PFSK-1 (cell line): ENCODE data around the gene TSPYL6.

Experiments used
- FOXP2 ChIP-seq: optimal IDR thresholded peaks from 2 replicates; pipeline ENCODE3; 2011; ENCODE audit warnings: borderline replicate concordance, control low read depth, inconsistent platforms; ENCODE audit not compliant: insufficient read depth; ENCODE audit errors: extremely low read length, extremely low read depth
- POLR2AphosphoS5 ChIP-seq: IDR thresholded peaks from 2 replicates; pipeline ENCODE4 v1.6.1; 2012; ENCODE audit warnings: low read depth, mild to moderate bottlenecking, control low read depth, low read length, moderate library complexity
- SIN3A ChIP-seq: IDR thresholded peaks from 2 replicates; pipeline ENCODE4 v1.6.1; 2012; ENCODE audit warnings: mild to moderate bottlenecking, low read length, moderate library complexity, borderline replicate concordance; ENCODE audit not compliant: insufficient read depth
- TAF1 ChIP-seq: IDR thresholded peaks from 2 replicates; pipeline ENCODE4 v1.6.1; 2012; ENCODE audit warnings: low read length, control low read depth, borderline replicate concordance; ENCODE audit not compliant: insufficient read depth
- TF ChIP-seq, protein P1 (sequence below), 2 experiments: IDR thresholded peaks; 2 replicates each; pipeline versions ENCODE4 v1.6.1 to v1.8.0; 2011 to 2012; ENCODE audit warnings: low read depth in 2 of 2, low read length in 2 of 2, control low read depth in 1 of 2, inconsistent platforms in 1 of 2, mild to moderate bottlenecking in 1 of 2, moderate library complexity in 1 of 2; ENCODE audit not compliant: insufficient read depth in 1 of 2

TSPYL6 gene

GRCh38 chr2:54206596-54206995, 49.4 kb downstream of the TSPYL6 start:
- TF ChIP-seq, protein P1, sequence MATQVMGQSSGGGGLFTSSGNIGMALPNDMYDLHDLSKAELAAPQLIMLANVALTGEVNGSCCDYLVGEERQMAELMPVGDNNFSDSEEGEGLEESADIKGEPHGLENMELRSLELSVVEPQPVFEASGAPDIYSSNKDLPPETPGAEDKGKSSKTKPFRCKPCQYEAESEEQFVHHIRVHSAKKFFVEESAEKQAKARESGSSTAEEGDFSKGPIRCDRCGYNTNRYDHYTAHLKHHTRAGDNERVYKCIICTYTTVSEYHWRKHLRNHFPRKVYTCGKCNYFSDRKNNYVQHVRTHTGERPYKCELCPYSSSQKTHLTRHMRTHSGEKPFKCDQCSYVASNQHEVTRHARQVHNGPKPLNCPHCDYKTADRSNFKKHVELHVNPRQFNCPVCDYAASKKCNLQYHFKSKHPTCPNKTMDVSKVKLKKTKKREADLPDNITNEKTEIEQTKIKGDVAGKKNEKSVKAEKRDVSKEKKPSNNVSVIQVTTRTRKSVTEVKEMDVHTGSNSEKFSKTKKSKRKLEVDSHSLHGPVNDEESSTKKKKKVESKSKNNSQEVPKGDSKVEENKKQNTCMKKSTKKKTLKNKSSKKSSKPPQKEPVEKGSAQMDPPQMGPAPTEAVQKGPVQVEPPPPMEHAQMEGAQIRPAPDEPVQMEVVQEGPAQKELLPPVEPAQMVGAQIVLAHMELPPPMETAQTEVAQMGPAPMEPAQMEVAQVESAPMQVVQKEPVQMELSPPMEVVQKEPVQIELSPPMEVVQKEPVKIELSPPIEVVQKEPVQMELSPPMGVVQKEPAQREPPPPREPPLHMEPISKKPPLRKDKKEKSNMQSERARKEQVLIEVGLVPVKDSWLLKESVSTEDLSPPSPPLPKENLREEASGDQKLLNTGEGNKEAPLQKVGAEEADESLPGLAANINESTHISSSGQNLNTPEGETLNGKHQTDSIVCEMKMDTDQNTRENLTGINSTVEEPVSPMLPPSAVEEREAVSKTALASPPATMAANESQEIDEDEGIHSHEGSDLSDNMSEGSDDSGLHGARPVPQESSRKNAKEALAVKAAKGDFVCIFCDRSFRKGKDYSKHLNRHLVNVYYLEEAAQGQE (IDR thresholded peaks at IDR 0.05; ENCODE audit: insufficient read depth in 1 of 2, low read depth in 2 of 2, low read length in 2 of 2), result no peak
- TF ChIP-seq SIN3A, result no peak
- TF ChIP-seq TAF1, result no peak
- no peak for TF ChIP-seq FOXP2
- no peak for TF ChIP-seq POLR2AphosphoS5

- TF ChIP-seq, protein P1 (IDR thresholded peaks at IDR 0.05; ENCODE audit: insufficient read depth in 1 of 2, low read depth in 2 of 2, low read length in 2 of 2), result no peak
- TF ChIP-seq SIN3A (no peak), FOXP2 (no peak), POLR2AphosphoS5 (no peak), TAF1 (no peak)
These were observed 51.6 kb downstream of the TSPYL6 start for GRCh38 chr2:54204476-54204875.
